Measurements from ENCODE around the gene PPP4R2. TPM values are rescaled to one million over a fixed set of nuclear protein-coding genes. Genes with fewer than 3 reads are reported as not detected.

The PPP4R2 gene
- total RNA-seq, 1 donor from 2014 or later = 24.3 TPM

DNA sequence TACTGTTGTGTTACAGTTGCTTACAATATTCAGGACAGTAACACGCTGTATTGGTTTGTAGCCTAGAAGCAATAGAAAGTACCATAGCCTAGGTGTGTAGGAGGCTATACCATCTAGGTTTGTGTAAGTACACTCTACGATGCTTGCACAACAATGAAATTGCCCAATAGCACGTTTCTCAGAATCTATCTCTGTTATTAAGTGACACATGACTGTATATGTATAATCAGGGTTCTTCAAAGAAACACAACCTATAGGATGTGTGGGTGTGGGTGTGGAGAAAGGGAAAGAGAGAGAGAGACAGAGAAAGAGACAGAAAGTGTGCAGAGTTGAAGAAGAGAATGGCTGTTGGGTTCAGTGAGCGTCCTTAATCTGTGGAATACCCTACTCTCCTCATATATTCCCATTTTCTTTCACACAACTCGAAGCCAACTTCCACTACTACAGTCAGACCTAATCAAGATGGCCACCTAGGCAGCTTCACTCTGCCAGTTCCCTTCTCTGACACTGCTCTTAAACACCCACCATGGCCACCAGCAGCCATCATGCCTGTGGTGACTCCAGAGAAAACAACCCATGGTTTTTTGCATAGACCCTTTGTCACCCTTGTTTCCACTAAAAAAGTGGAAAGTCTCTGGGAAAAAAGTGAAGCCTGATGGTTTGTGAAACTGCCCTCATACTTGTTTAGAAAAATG is 5.8 kb upstream of the PPP4R2 start:
- Histone ChIP-seq H3K4me3 (no peak overlapping the region), H3K36me3 (no peaks in the 10 kb centered on the region), H3K4me1 (peaks cover under 1% of the 10 kb centered on the region), H3K27me3 (no peaks in the 10 kb centered on the region), H3K27ac (no peak overlapping the region), H3K9me3 (no peaks in the 10 kb centered on the region)
- intact Hi-C loops (cut with DNase I) = no loop called here
- TF ChIP-seq POLR2A (IDR thresholded peaks at IDR 0.05) = no peak
- TF ChIP-seq, protein P1, sequence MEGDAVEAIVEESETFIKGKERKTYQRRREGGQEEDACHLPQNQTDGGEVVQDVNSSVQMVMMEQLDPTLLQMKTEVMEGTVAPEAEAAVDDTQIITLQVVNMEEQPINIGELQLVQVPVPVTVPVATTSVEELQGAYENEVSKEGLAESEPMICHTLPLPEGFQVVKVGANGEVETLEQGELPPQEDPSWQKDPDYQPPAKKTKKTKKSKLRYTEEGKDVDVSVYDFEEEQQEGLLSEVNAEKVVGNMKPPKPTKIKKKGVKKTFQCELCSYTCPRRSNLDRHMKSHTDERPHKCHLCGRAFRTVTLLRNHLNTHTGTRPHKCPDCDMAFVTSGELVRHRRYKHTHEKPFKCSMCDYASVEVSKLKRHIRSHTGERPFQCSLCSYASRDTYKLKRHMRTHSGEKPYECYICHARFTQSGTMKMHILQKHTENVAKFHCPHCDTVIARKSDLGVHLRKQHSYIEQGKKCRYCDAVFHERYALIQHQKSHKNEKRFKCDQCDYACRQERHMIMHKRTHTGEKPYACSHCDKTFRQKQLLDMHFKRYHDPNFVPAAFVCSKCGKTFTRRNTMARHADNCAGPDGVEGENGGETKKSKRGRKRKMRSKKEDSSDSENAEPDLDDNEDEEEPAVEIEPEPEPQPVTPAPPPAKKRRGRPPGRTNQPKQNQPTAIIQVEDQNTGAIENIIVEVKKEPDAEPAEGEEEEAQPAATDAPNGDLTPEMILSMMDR (IDR thresholded peaks at IDR 0.05) = no peak
- TF ChIP-seq POLR2AphosphoS5 (IDR thresholded peaks at IDR 0.05; ENCODE audit: insufficient read depth in 1 of 2, low read depth in 1 of 2) = no peak
- DNase-seq (ENCODE audit: extremely low spot score in 2 of 2) = no peak

DNA sequence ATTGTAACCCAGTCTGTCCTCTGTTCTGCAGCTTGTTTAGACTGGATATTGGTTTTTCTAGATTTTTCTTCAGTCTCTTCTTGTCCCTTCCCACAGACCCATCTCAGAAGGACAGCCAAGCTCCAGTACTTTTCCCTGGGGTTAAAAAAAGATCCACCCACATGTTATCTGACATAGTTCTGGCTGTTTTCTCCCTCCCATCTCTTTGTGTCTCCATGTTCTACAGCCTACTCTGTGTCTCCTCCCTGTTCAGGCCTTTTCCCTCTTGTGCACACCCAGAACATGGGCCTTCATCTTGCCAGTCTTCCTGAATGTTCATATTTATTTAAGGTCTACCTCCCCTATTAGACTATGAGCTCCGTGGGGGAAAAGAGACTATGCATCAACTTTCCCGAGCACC is 5.1 kb upstream of the PPP4R2 start:
- Histone ChIP-seq H3K27ac (no peak overlapping the region), H3K27me3 (no peaks in the 10 kb centered on the region), H3K4me1 (peaks cover 6% of the 10 kb centered on the region), H3K9me3 (no peaks in the 10 kb centered on the region), H3K4me3 (no peak overlapping the region), H3K36me3 (no peaks in the 10 kb centered on the region)
- no peak for DNase-seq (ENCODE audit: extremely low spot score in 2 of 2)
- TF ChIP-seq POLR2AphosphoS5 (IDR thresholded peaks at IDR 0.05; ENCODE audit: insufficient read depth in 1 of 2, low read depth in 1 of 2) (no peak), POLR2A (IDR thresholded peaks at IDR 0.05) (no peak)
- TF ChIP-seq, protein P1 (IDR thresholded peaks at IDR 0.05) = no peak
- intact Hi-C loops (cut with DNase I) = no loop called here

GRCh38 chr3:72993391-72993790 is 3.2 kb upstream of the PPP4R2 start:
- Histone ChIP-seq H3K9me3 (no peaks in the 10 kb centered on the region), H3K27me3 (no peaks in the 10 kb centered on the region), H3K36me3 (no peaks in the 10 kb centered on the region), H3K27ac (no peak overlapping the region), H3K4me1 (peaks cover 17% of the 10 kb centered on the region), H3K4me3 (no peak overlapping the region)
- DNase-seq (ENCODE audit: extremely low spot score in 2 of 2) = no peak
- TF ChIP-seq, protein P1 (IDR thresholded peaks at IDR 0.05) = no peak
- no peak for TF ChIP-seq POLR2AphosphoS5 (IDR thresholded peaks at IDR 0.05; ENCODE audit: insufficient read depth in 1 of 2, low read depth in 1 of 2)
- intact Hi-C loops (cut with DNase I) = no loop called here

GRCh38 chr3:72995337-72995736 is 1.3 kb upstream of the PPP4R2 start:
- no peaks in the 10 kb centered on the region for H3K9me3 ChIP-seq
- intact Hi-C loops (cut with DNase I) = no loop called here
- H3K36me3 ChIP-seq = peaks cover 0 to 5% of the 10 kb centered on the region in 2 donors
- no peak overlapping the region for H3K27ac ChIP-seq
- TF ChIP-seq POLR2AphosphoS5 (IDR thresholded peaks at IDR 0.05; ENCODE audit: insufficient read depth in 1 of 2, low read depth in 1 of 2) (no peak), POLR2A (IDR thresholded peaks at IDR 0.05) (no peak)
- TF ChIP-seq, protein P1 (IDR thresholded peaks at IDR 0.05) = no peak
- no peaks in the 10 kb centered on the region for H3K27me3 ChIP-seq
- H3K4me3 ChIP-seq = no peak overlapping the region
- DNase-seq (ENCODE audit: extremely low spot score in 2 of 2) = no peak
- H3K4me1 ChIP-seq = peaks cover 37% of the 10 kb centered on the region

DNA sequence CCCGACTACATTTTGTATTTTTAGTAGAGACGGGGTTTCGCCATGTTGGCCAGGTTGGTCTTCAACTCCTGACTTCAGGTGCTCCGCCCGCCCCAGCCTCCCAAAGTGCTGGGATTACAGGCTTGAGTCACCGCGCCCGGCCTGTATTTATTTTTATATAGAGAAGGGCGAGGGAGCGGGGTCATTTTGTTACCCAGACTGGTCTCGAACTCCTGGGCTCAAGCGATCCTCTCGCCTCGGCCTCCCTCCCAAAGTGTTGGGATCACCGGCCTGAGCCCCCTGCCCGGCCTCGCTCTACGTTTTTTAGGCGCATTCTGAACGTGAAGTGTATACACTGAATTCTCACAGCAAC is 514 bp upstream of the PPP4R2 start:
- Histone ChIP-seq H3K36me3 (peaks cover 0 to 5% of the 10 kb centered on the region in 2 donors), H3K4me3 (peak overlapping the region; percentile 69 to 78), H3K4me1 (peaks cover 44% of the 10 kb centered on the region), H3K9me3 (no peaks in the 10 kb centered on the region), H3K27ac (peak overlapping the region; percentile 97), H3K27me3 (no peaks in the 10 kb centered on the region)
- no peak for DNase-seq (ENCODE audit: extremely low spot score in 2 of 2)
- TF ChIP-seq, protein P1 (IDR thresholded peaks at IDR 0.05) = no peak
- TF ChIP-seq POLR2A (IDR thresholded peaks at IDR 0.05) = no peak
- no peak for TF ChIP-seq POLR2AphosphoS5 (IDR thresholded peaks at IDR 0.05; ENCODE audit: insufficient read depth in 1 of 2, low read depth in 1 of 2)
- intact Hi-C loops (cut with DNase I) = loop anchor here (2.0 kb wide), 1 partner anchor 147 kb away; the partner anchor contains the start of gene SHQ1
